Measurements from ENCODE around the gene GADD45A.
A peak's percentile ranks its signal among the peaks of the same experiment; 100 is the strongest.
"Not testable (repeated sequence)": the region's sequence is repeated elsewhere in the genome, so short reads cannot be mapped to it uniquely, and the experiment has no call there.

Gene GADD45A

GRCh38 chr1:67723126-67723525, 38.1 kb downstream of the GADD45A start:
- no peak for DNase-seq

- DNase-seq: peak; percentile 4
Measured at GRCh38 chr1:67723620-67724019, 38.6 kb downstream of the GADD45A start.

- no peak for DNase-seq
Measured at GRCh38 chr1:67724928-67725560, 40.0 kb downstream of the GADD45A start.

- no peak for DNase-seq
Measured at GRCh38 chr1:67726224-67726623, 41.2 kb downstream of the GADD45A start.

GRCh38 chr1:67729872-67730271, 44.9 kb downstream of the GADD45A start:
- DNase-seq: no peak

GRCh38 chr1:67730312-67730711, 45.3 kb downstream of the GADD45A start:
- not testable (repeated sequence) for DNase-seq

GRCh38 chr1:67731322-67731721, 46.3 kb downstream of the GADD45A start:
- DNase-seq: no peak

- no peak for DNase-seq
Measured at GRCh38 chr1:67732750-67733151, 47.8 kb downstream of the GADD45A start.

- DNase-seq: no peak
Measured at GRCh38 chr1:67733681-67734322, 48.8 kb downstream of the GADD45A start.

GRCh38 chr1:67734323-67734690, 49.3 kb downstream of the GADD45A start:
- DNase-seq: no peak

- no peak for DNase-seq
Measured at GRCh38 chr1:67735206-67735605, 50.2 kb downstream of the GADD45A start.

- DNase-seq: peak; percentile 7
Measured at GRCh38 chr1:67735806-67736627, 51.0 kb downstream of the GADD45A start.

GRCh38 chr1:67736750-67737149, 51.7 kb downstream of the GADD45A start:
- DNase-seq: no peak

- no peak for DNase-seq
Measured at GRCh38 chr1:67737875-67738274, 52.9 kb downstream of the GADD45A start.

Measured in stimulated activated CD4-positive, alpha-beta T cell treated with anti-CD3 and anti-CD28 coated beads, Interleukin-12 subunit alpha, Interleukin-12 subunit beta, amount 100 ng/mL, for 4 hours (primary cell).